Heart right ventricle (tissue), 16 donors: ENCODE results near the gene SERPINB6. TPM values are rescaled to one million over a fixed set of nuclear protein-coding genes. Genes with fewer than 3 reads are reported as not detected.

ENCODE experiments used
- ATAC-seq, 8 donors: fragments of 200-7000 bp; cut with Tn5 transposase; one replicate each; pipeline ENCODE4 v1.9.1; 2020; ENCODE audit warnings: mild to moderate bottlenecking in 8 of 8, moderate library complexity in 8 of 8, moderate number of reproducible peaks in 1 of 8
- DNase-seq, 2 donors: peaks; one replicate each; pipeline ENCODE4 v3.0.0-alpha.2; 2020
- H3K27ac ChIP-seq, 10 donors: fragments of 200-600 bp; sonication (generic) in 2 of 10; one replicate each; pipeline versions ENCODE4 v1.5.0 to v1.8.0; 2020 to 2022; ENCODE audit warnings: mild to moderate bottlenecking in 3 of 10
- H3K27me3 ChIP-seq, 7 donors: fragments of 200-600 bp; one replicate each; pipeline ENCODE4 v1.8.0; 2021 to 2022; ENCODE audit warnings: mild to moderate bottlenecking in 2 of 7
- H3K36me3 ChIP-seq, 9 donors: fragments of 200-600 bp; sonication (generic) in 1 of 9; one replicate each; pipeline versions ENCODE4 v1.5.0 to v1.8.0; 2020 to 2022; ENCODE audit warnings: mild to moderate bottlenecking in 2 of 9
- H3K4me1 ChIP-seq, 9 donors: fragments of 200-600 bp; sonication (generic) in 1 of 9; one replicate each; pipeline versions ENCODE4 v1.5.0 to v1.8.0; 2020 to 2022; ENCODE audit warnings: mild to moderate bottlenecking in 4 of 9
- H3K4me3 ChIP-seq, 10 donors: fragments of 200-600 bp; sonication (generic) in 2 of 10; one replicate each; pipeline versions ENCODE4 v1.5.0 to v1.8.0; 2020 to 2022; ENCODE audit warnings: mild to moderate bottlenecking in 7 of 10, moderate library complexity in 2 of 10
- H3K9me3 ChIP-seq, 11 donors: fragments of 200-600 bp in 10 of 11; sonication (generic) in 2 of 11; one replicate each; pipeline versions ENCODE4 v1.5.0 to v1.8.0; 2013 to 2022; ENCODE audit warnings: mild to moderate bottlenecking in 2 of 11, control low read depth in 1 of 11, moderate library complexity in 1 of 11
- WGBS, 2 donors: extraction: QIAGEN DNeasy Blood & Tissue Kit; methylation state at CpG; one replicate each; pipeline ENCODE4 v1.1.7; 2013; ENCODE audit warnings: inconsistent platforms in 1 of 2; 5-methylcytosine and 5-hydroxymethylcytosine counted together
- intact Hi-C, 10 donors: fragments of 100-400 bp; cut with DNase I; formaldehyde crosslinking; loops; one replicate each; pipeline versions ENCODE4 v1.11.1 to v1.14.2; 2022
- polyA plus RNA-seq, 2 donors: library from polyadenylated mRNA; stranded (reverse); fragments of 200-250 nt; gene quantifications; one replicate each; pipeline ENCODE4 v1.2.3, GENCODE V29; 2013
- total RNA-seq, 10 donors: library from RNA; stranded (reverse); fragmentation: NEBNext Ultra II Directional in 3 of 10; extraction: Animal tissue kit (Norgen Biotek cat#: 25700) in 3 of 10; gene quantifications; one replicate each; pipeline versions ENCODE4 v1.2.1 to v1.2.4, GENCODE V29; 2021 to 2023
- TF ChIP-seq, protein P1 (sequence below), 9 donors: fragments of 200-600 bp; sonication (generic) in 2 of 9; IDR thresholded peaks; one replicate each; pipeline versions ENCODE4 v1.5.0 to v1.8.0; 2021 to 2022; ENCODE audit warnings: antibody characterized with exemption in 9 of 9, mild to moderate bottlenecking in 5 of 9, moderate library complexity in 1 of 9
- donor health status: Arrhythmogenic right ventricular cardiomyopathy.
- donor health status: ischemic (EF 13 %, LVEDD 7.1; RV severe dilation, severe dysfunction).
- donor health status: healthy with polysubstance abuse.
- donor health status: DM: no; HTN: yes; CAD: no.
- donor health status: DM: no; HTN: no; CAD: no.
- donor health status: ischemic (EF 25% LVEDD 6.9; RV normal size, moderate dysfunction).
- donor health status: ischemic (EF 25% LVEDD 5.7; RV mildly dilated, moderate dysfunction).
- donor health status: healthy.
- donor health status: DM: yes; HTN: yes; CAD: no.
- donor health status: Ischemic cardiomyopathy.
- donor health status: ischemic (EF 35%, LVEDD 5.7; RV mildly dilated, moderate dysfunction).
- donor health status: nonischemic (EF 11% LVEDD 7.7; RV severe dilation, severe dysfunction).
- donor health status: DM: yes; HTN: yes; CAD: no.
- donor health status: PGD.
- donor health status: ischemic (EF 29% LVEDD 5.4; RV normal size, mild dysfunction).
- donor health status: nonischemic (EF 23%, LVEDD 6.1; RV moderate dilation, normal function).

Gene SERPINB6
- total and polyA plus RNA-seq, 12 donors, result 138 to 261 (median 175) TPM

DNA sequence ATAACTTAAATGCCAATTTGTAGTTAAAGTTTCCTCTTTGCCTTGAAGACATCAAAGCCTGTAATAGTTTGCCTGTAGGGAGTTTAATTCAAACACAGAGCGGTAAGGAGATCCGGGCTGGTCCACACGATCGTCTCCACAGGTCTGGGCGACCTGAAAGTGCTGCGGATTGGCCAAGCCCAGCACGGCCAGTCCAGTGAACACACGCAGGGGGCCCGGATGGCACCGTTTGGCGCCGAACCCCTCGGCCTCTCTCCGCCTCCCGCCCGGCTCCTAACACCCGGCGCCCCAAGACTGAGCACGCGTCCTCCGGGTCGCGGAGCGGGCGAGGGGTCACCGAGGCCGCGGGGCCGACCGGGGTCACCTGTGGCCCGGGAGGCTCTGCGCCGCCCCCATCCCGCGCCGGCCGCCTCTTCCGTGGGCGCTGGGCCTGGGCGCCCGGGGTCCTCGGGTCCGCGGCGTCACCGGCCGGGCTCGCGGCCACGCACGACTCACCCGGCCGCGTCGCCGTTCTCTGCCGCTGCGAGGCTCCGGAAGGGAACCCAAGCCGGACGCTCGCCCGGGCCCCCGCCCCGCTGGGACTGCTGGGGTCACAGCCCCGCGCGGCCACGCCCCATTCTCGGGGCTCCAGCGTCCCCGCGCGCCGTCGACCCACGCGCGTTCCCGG is 481 bp downstream of the SERPINB6 start:
- WGBS, 2 donors, result 0 to 1% methylated on average over 63 to 72 of the region's 80 CpGs
- intact Hi-C loops, result loop anchor here in 3 of 10 donors (1.0 to 2.0 kb wide), 2 partner anchors 18 to 19 kb away; no protein-coding TSS in a partner anchor

DNA sequence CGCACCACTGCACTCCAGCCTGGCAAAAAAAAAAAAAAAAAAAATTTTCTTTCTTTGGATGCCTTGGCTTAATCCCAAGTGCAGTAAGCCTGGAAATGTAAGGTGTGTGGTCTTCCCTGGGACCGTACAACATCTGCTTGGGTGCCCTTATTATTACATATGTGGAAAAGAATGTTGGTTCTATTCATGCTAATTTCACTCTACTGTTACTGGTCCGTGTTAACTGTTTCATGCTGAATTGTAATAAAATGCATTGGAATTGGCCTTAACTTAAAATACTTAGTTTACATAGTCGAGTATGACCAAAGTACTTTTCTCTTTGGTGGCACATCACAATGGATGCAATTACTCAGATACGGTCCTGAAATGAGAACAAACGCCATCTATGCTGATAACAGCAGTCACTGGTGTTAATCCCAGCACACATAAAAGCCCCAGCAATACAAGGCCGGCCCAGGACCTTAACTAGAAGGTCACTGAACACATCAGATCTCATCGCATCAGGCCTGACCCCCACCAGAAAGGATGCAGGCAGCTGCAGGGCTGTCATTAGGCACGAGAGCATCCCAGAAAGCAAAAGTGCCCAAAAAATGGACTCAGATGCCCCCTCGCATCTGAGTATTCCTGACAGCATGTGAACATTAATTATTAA is 1.2 kb downstream of the SERPINB6 start:
- peak in 1 of 8 donors; percentile 15 for ATAC-seq
- WGBS, 2 donors, result 20 to 33% methylated on average over 10 of the region's 10 CpGs
- H3K36me3 ChIP-seq, result peaks cover 0 to 20% (median 0%) of the 10 kb centered on the region in 9 donors
- TF ChIP-seq, protein P1, sequence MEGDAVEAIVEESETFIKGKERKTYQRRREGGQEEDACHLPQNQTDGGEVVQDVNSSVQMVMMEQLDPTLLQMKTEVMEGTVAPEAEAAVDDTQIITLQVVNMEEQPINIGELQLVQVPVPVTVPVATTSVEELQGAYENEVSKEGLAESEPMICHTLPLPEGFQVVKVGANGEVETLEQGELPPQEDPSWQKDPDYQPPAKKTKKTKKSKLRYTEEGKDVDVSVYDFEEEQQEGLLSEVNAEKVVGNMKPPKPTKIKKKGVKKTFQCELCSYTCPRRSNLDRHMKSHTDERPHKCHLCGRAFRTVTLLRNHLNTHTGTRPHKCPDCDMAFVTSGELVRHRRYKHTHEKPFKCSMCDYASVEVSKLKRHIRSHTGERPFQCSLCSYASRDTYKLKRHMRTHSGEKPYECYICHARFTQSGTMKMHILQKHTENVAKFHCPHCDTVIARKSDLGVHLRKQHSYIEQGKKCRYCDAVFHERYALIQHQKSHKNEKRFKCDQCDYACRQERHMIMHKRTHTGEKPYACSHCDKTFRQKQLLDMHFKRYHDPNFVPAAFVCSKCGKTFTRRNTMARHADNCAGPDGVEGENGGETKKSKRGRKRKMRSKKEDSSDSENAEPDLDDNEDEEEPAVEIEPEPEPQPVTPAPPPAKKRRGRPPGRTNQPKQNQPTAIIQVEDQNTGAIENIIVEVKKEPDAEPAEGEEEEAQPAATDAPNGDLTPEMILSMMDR (IDR thresholded peaks at IDR 0.05), result no peak
- peak overlapping the region in 9 of 10 donors; percentile 95 to 100 (median 99) for H3K27ac ChIP-seq
- peaks cover 0 to 52% (median 29%) of the 10 kb centered on the region in 9 donors for H3K4me1 ChIP-seq
- no peaks in the 10 kb centered on the region for H3K9me3 ChIP-seq
- intact Hi-C loops, result loop anchor here in 2 of 10 donors (2.0 kb wide), 1 partner anchor 19 kb away; no protein-coding TSS in a partner anchor
- H3K4me3 ChIP-seq, result peak overlapping the region; percentile 33 to 88 (median 78)
- DNase-seq, result no peak
- H3K27me3 ChIP-seq, result no peaks in the 10 kb centered on the region

More for the DNA sequence above, 481 bp downstream of the SERPINB6 start:
- TF ChIP-seq, protein P1 (IDR thresholded peaks at IDR 0.05), result no peak
- DNase-seq (peak; percentile 84 to 85), ATAC-seq (peak; percentile 76 to 93 (median 90))
- peak overlapping the region; percentile 33 to 88 (median 78) for H3K4me3 ChIP-seq
- H3K9me3 ChIP-seq, result no peaks in the 10 kb centered on the region
- peak overlapping the region; percentile 95 to 100 (median 98) for H3K27ac ChIP-seq
- no peaks in the 10 kb centered on the region for H3K27me3 ChIP-seq
- peaks cover 0 to 20% (median 0%) of the 10 kb centered on the region in 9 donors for H3K36me3 ChIP-seq
- H3K4me1 ChIP-seq, result peaks cover 0 to 49% (median 29%) of the 10 kb centered on the region in 9 donors

DNA sequence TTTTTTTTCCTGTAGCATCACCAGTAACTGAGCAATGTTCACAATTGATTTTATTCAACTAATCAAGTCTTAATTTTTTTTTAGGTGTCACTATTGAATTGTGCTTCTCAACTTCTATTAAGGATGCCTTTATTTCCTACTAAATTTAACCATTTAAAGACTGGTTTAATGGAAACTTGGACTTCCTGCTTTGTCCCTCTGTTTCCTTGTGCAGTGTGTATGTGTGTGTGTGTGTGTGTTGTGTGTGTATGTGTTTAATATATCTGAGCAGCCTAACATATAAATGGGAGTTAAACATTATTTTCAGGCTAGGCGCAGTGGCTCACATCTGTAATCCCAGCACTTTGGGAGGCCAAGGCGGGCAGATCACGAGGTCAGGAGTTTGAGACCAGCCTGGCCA is 1.8 kb downstream of the SERPINB6 start:
- Histone ChIP-seq H3K9me3 (no peaks in the 10 kb centered on the region), H3K36me3 (peaks cover 0 to 22% (median 0%) of the 10 kb centered on the region in 9 donors), H3K4me3 (peak overlapping the region in 1 of 10 donors; percentile 77), H3K27me3 (no peaks in the 10 kb centered on the region), H3K4me1 (peaks cover 0 to 56% (median 29%) of the 10 kb centered on the region in 9 donors), H3K27ac (peak overlapping the region in 7 of 10 donors; percentile 7 to 100 (median 99))
- DNase-seq, result no peak
- intact Hi-C loops, result no loop called here
- WGBS, 2 donors, result 85 to 88% methylated on average over 3 of the region's 3 CpGs
- ATAC-seq, result no peak
- TF ChIP-seq, protein P1 (IDR thresholded peaks at IDR 0.05), result no peak

DNA sequence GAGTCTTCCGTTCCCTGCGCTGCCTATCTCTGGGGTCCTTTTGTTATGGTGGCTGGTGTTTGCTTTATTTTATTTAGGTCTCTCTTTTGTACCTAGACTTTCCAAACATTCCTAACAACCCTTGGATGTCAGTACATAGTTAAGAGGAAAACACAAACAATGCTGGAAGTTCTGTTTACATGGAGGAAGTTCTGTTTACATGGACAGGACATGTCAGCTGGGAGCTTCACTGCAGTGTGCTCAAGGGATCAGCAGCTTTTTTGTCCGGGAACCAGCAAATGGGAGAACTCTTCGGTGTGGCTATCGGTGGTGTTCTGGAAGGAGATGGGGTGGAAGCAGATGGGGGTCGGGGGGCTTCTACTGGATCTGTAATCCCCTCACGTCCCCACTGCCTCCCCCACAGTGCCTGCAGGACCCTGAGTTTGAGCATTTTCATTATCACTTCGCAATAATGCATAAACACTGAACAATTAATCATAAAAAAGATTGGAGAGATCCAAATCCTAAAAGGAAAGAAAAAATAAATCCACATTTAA is 2.7 kb downstream of the SERPINB6 start:
- intact Hi-C loops, result no loop called here
- peak overlapping the region in 1 of 10 donors; percentile 1 for H3K4me3 ChIP-seq
- peaks cover 0 to 25% (median 0%) of the 10 kb centered on the region in 9 donors for H3K36me3 ChIP-seq
- WGBS, 2 donors, result 61 to 69% methylated on average over 8 of the region's 8 CpGs
- H3K9me3 ChIP-seq, result no peaks in the 10 kb centered on the region
- TF ChIP-seq, protein P1 (IDR thresholded peaks at IDR 0.05), result no peak
- ATAC-seq (no peak), DNase-seq (no peak)
- H3K27me3 ChIP-seq, result no peaks in the 10 kb centered on the region
- H3K27ac ChIP-seq, result peak overlapping the region in 4 of 10 donors; percentile 13 to 99 (median 43)
- H3K4me1 ChIP-seq, result peaks cover 0 to 60% (median 31%) of the 10 kb centered on the region in 9 donors
